PC-3 (cell line): ENCODE data around the gene ZBTB16. TPM values are rescaled to one million over a fixed set of nuclear protein-coding genes. Genes with fewer than 3 reads are reported as not detected.

Source experiments
- ATAC-seq: fragments of 200-7000 bp; cut with Tn5 transposase; 2 replicates; pipeline ENCODE4 v1.9.1; 2020; ENCODE audit warnings: mild to moderate bottlenecking, moderate library complexity
- BruUV-seq: library from RNA; stranded (reverse); fragments of 400-500 nt; replicated peaks from 2 replicates; lab custom pipeline; 2021; lab: Mats Ljungman, UMichigan
- CTCF ChIA-PET: fragments of 300-600 bp; sonication (Branson Sonifier 250); formaldehyde crosslinking; loops from one replicate; lab custom pipeline; 2022; ENCODE audit warnings: antibody characterized with exemption; lab: Charles Lee
- POLR2A ChIA-PET: fragments of 300-600 bp; sonication (Branson Sonifier 250); formaldehyde crosslinking; loops from one replicate; lab custom pipeline; 2022; ENCODE audit warnings: antibody characterized with exemption; ENCODE audit not compliant: unreplicated experiment; lab: Charles Lee
- DNase-seq: peaks from one replicate; pipeline ENCODE4 v3.0.0-alpha.2; 2015
- H2AFZ ChIP-seq: fragments of 300-600 bp; sonication (generic); 2 replicates; pipeline ENCODE4 v1.6.0; 2016; ENCODE audit warnings: antibody characterized with exemption, low read length
- H3F3A ChIP-seq: fragments of 300-600 bp; sonication (generic); one replicate; pipeline ENCODE4 v1.6.0; 2017; ENCODE audit warnings: antibody characterized with exemption, low read length, control low read depth, mild to moderate bottlenecking; ENCODE audit not compliant: unreplicated experiment
- H3K27ac ChIP-seq: fragments of 300-600 bp; sonication (generic); 2 replicates; pipeline ENCODE4 v1.5.1; 2016; ENCODE audit warnings: mild to moderate bottlenecking, low read length
- H3K27me3 ChIP-seq: fragments of 300-600 bp; sonication (generic); 2 replicates; pipeline ENCODE4 v1.6.1; 2016; ENCODE audit warnings: low read length, mixed read lengths
- H3K36me3 ChIP-seq: fragments of 300-600 bp; sonication (generic); 2 replicates; pipeline ENCODE4 v1.6.1; 2016; ENCODE audit warnings: low read depth, mixed run types, low read length, mixed read lengths
- H3K4me1 ChIP-seq: fragments of 300-600 bp; sonication (generic); 2 replicates; pipeline ENCODE4 v1.5.1; 2016; ENCODE audit warnings: low read length; ENCODE audit not compliant: insufficient read depth
- H3K4me2 ChIP-seq: fragments of 300-600 bp; sonication (generic); 2 replicates; pipeline ENCODE4 v1.6.0; 2016; ENCODE audit warnings: low read length
- H3K4me3 ChIP-seq: fragments of 300-600 bp; sonication (generic); 2 replicates; pipeline ENCODE4 v1.5.1; 2016; ENCODE audit warnings: mild to moderate bottlenecking, low read length, mixed read lengths
- H3K79me2 ChIP-seq: fragments of 300-600 bp; sonication (generic); 2 replicates; pipeline ENCODE4 v1.6.1; 2017; ENCODE audit warnings: low read length, mixed read lengths
- H3K9ac ChIP-seq: fragments of 300-600 bp; sonication (generic); 2 replicates; pipeline ENCODE4 v1.6.0; 2016; ENCODE audit warnings: mild to moderate bottlenecking, low read length
- H3K9me2 ChIP-seq: fragments of 300-600 bp; sonication (generic); replicated peaks from 2 replicates; pipeline ENCODE4 v1.6.1; 2016; ENCODE audit warnings: mixed run types, low read length, mixed read lengths
- H3K9me3 ChIP-seq: fragments of 300-600 bp; sonication (generic); 2 replicates; pipeline ENCODE4 v1.6.1; 2016; ENCODE audit warnings: low read length, mixed read lengths
- H4K20me1 ChIP-seq: fragments of 300-600 bp; sonication (generic); 2 replicates; pipeline ENCODE4 v1.6.1; 2016; ENCODE audit warnings: low read length, mixed read lengths
- EZH2 ChIP-seq: fragments of 300-600 bp; sonication (generic); IDR thresholded peaks from one replicate; pipeline ENCODE4 v1.6.1; 2017; ENCODE audit warnings: antibody characterized with exemption, mild to moderate bottlenecking, low read length; ENCODE audit not compliant: unreplicated experiment
- EZH2phosphoT487 ChIP-seq: fragments of 300-600 bp; sonication (generic); IDR thresholded peaks from 2 replicates; pipeline ENCODE4 v1.6.1; 2018; ENCODE audit warnings: mild to moderate bottlenecking, antibody characterized with exemption, low read length, borderline replicate concordance
- intact Hi-C: fragments of 100-400 bp; cut with micrococcal nuclease; formaldehyde crosslinking; loops from 2 replicates; pipeline ENCODE4 v1.9.0; 2023
- total RNA-seq: library from RNA; depleted of rRNA; stranded (reverse); fragments of >200 nt; gene quantifications from 2 replicates; pipeline ENCODE4 v1.2.3, GENCODE V29; 2014
- TF ChIP-seq, protein P1 (sequence below): fragments of 300-600 bp; sonication (generic); conservative IDR thresholded peaks from 2 replicates; pipeline ENCODE4 v1.5.1; 2017; ENCODE audit warnings: antibody characterized with exemption, low read depth, mild to moderate bottlenecking, low read length

Gene ZBTB16
- total RNA-seq, 1 experiment from 2014 or later: not detected

DNA sequence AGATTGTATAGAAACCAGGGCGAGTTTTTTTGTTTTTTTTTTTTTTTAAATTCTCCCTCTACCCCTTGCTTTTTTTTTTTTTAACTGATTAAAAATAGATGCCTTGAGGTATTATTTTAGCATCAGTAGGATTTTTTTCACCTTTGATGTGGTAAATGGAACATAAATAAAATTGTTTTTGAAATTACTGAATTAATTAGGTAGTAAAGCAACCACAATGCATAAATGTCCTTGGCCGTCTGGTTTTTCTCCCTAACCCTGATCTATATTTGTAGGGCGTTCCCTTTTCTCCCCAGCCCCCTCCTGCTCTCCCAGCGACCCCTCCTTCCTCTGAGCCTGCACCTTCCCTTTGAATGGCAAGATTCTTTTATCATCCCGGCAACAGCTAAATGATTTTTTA lies 107.8 kb downstream of the ZBTB16 start:
- TF ChIP-seq, protein P1, sequence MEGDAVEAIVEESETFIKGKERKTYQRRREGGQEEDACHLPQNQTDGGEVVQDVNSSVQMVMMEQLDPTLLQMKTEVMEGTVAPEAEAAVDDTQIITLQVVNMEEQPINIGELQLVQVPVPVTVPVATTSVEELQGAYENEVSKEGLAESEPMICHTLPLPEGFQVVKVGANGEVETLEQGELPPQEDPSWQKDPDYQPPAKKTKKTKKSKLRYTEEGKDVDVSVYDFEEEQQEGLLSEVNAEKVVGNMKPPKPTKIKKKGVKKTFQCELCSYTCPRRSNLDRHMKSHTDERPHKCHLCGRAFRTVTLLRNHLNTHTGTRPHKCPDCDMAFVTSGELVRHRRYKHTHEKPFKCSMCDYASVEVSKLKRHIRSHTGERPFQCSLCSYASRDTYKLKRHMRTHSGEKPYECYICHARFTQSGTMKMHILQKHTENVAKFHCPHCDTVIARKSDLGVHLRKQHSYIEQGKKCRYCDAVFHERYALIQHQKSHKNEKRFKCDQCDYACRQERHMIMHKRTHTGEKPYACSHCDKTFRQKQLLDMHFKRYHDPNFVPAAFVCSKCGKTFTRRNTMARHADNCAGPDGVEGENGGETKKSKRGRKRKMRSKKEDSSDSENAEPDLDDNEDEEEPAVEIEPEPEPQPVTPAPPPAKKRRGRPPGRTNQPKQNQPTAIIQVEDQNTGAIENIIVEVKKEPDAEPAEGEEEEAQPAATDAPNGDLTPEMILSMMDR: no peak
- TF ChIP-seq EZH2phosphoT487: no peak
- no peak for TF ChIP-seq EZH2
- H3K9ac ChIP-seq: no peak overlapping the region
- H3F3A ChIP-seq: no peaks in the 10 kb centered on the region
- H3K4me2 ChIP-seq: no peak overlapping the region
- no peak overlapping the region for H3K4me3 ChIP-seq
- H4K20me1 ChIP-seq: peaks cover 10% of the 10 kb centered on the region; the same call in 1 of the 2 replicates
- H2AFZ ChIP-seq: no peak overlapping the region
- no peaks in the 10 kb centered on the region for H3K9me3 ChIP-seq
- no peaks in the 10 kb centered on the region for H3K79me2 ChIP-seq
- peaks cover 29% of the 10 kb centered on the region for H3K4me1 ChIP-seq
- ChIA-PET POLR2A (no interaction called here), CTCF (no interaction called here)
- H3K9me2 ChIP-seq: no peaks in the 10 kb centered on the region
- DNase-seq: no peak
- peaks cover 87% of the 10 kb centered on the region for H3K27me3 ChIP-seq
- intact Hi-C loops: loop anchor here (2.0 to 10.0 kb wide), 2 partner anchors 35 to 123 kb away; no protein-coding TSS in a partner anchor
- BruUV-seq: no TSS peak
- H3K27ac ChIP-seq: no peak overlapping the region
- no peaks in the 10 kb centered on the region for H3K36me3 ChIP-seq
- no peak for ATAC-seq

DNA sequence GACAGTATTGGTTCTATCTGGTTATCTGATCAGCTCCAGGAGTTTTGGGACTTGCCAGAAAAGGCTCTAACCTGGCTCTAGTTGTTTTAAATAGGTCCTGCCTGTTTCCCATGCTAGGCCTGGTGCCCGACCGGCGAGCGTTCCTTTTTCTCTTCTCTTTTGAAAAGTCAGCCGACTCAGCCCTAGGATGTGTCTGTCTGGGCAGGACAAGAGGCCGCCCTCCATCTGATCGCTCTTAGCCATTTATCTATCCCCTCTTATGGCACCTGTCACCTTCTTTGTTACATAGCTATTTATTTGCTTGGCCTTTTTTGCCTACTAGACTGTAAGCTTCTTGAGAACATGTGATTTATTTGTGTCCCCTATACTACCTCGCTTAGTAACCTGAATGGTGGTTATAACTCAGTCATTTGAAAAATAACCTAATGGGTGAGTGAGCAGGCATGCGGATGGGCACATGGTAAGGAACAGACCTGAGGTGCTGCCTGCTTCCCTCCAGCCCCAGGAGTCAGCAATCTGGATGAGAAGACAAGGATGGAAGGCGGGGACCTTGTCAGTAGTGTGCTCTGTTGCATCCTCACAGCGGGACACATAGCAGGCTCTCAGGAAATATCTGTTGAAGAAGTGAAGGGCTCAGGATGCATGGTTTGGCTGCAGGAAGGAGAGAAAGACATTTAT lies 108.4 kb downstream of the ZBTB16 start:
- H3K9ac ChIP-seq: no peak overlapping the region
- H3K4me1 ChIP-seq: peaks cover 24% of the 10 kb centered on the region
- ATAC-seq: no peak
- H3K27ac ChIP-seq: no peak overlapping the region
- ChIA-PET POLR2A (no interaction called here), CTCF (no interaction called here)
- 0 out of 2 replicates have a peak, but pooled peaks cover 7% of the 10 kb centered on the region for H4K20me1 ChIP-seq
- no peaks in the 10 kb centered on the region for H3F3A ChIP-seq
- H3K4me3 ChIP-seq: no peak overlapping the region
- DNase-seq: no peak
- H3K4me2 ChIP-seq: no peak overlapping the region
- intact Hi-C loops: loop anchor here (2.0 to 10.0 kb wide), 2 partner anchors 35 to 123 kb away; no protein-coding TSS in a partner anchor
- H3K79me2 ChIP-seq: no peaks in the 10 kb centered on the region
- no peak overlapping the region for H2AFZ ChIP-seq
- no TSS peak for BruUV-seq
- peaks cover 90% of the 10 kb centered on the region for H3K27me3 ChIP-seq
- no peaks in the 10 kb centered on the region for H3K9me3 ChIP-seq
- no peak for TF ChIP-seq EZH2
- TF ChIP-seq, protein P1: no peak
- 0 out of 2 replicates have a peak, but pooled peaks have one; percentile 19 for TF ChIP-seq EZH2phosphoT487
- no peaks in the 10 kb centered on the region for H3K36me3 ChIP-seq
- H3K9me2 ChIP-seq: no peaks in the 10 kb centered on the region

DNA sequence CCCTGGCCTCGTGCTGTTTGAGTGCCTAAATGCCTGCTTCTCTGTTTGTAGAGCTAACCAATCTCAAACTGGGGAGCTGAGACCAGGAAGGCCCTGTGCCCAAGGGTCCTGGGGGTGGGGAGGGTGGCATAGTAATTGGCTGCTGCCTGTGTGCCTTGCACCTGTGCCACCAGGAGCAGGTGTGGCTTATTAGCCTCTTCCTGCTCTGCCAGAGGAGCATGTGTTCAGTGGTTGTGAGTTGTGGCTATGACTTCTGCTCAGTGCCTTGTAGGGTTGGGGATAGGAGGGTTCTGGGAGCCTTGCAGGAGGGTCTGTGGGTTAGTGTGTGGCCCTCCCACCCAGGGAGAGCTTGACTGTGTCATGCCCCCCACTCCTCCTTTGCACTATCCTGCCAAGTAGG lies 109.2 kb downstream of the ZBTB16 start:
- CTCF ChIA-PET: no interaction called here
- no TSS peak for BruUV-seq

More for the DNA sequence above, 109.2 kb downstream of the ZBTB16 start:
- POLR2A ChIA-PET: no interaction called here
- Histone ChIP-seq H2AFZ (no peak overlapping the region), H3K9ac (no peak overlapping the region), H3K4me2 (no peak overlapping the region), H3K9me3 (no peaks in the 10 kb centered on the region), H3K4me3 (no peak overlapping the region), H3K9me2 (no peaks in the 10 kb centered on the region), H3K79me2 (no peaks in the 10 kb centered on the region), H4K20me1 (0 out of 2 replicates have a peak, but pooled peaks cover 7% of the 10 kb centered on the region), H3K4me1 (peaks cover 18% of the 10 kb centered on the region), H3F3A (no peaks in the 10 kb centered on the region), H3K27me3 (peaks cover 93% of the 10 kb centered on the region), H3K27ac (no peak overlapping the region), H3K36me3 (no peaks in the 10 kb centered on the region)
- intact Hi-C loops: loop anchor here (10.0 kb wide), 1 partner anchor 124 kb away; no protein-coding TSS in a partner anchor
- ATAC-seq: no peak
- TF ChIP-seq, protein P1: no peak
- TF ChIP-seq EZH2phosphoT487: no peak
- TF ChIP-seq EZH2: no peak
- DNase-seq: no peak
